HCT116 (cell line): Measurements from ENCODE around the gene EML1. TPM values are rescaled to one million over a fixed set of nuclear protein-coding genes. Genes with fewer than 3 reads are reported as not detected.

ENCODE experiments used
- ATAC-seq: fragments of 200-7000 bp; cut with Tn5 transposase; 2 replicates; pipeline ENCODE4 v1.9.1; 2020; ENCODE audit warnings: mild to moderate bottlenecking, moderate library complexity
- BruUV-seq: library from RNA; stranded (reverse); fragments of 400-500 nt; replicated peaks from 2 replicates; lab custom pipeline; 2021; lab: Mats Ljungman, UMichigan
- CTCF ChIA-PET: fragments of 300-600 bp; sonication (Branson Sonifier 250); formaldehyde crosslinking; loops from one replicate; lab custom pipeline; 2021; ENCODE audit warnings: antibody characterized with exemption; lab: Charles Lee
- POLR2A ChIA-PET: fragments of 300-600, 350-600 bp; sonication (Branson Sonifier 250); formaldehyde crosslinking; loops from one replicate; lab custom pipeline; 2021; ENCODE audit warnings: antibody characterized with exemption; lab: Charles Lee
- RAD21 ChIA-PET, 2 experiments: fragments of 300-600 bp; sonication (Branson Sonifier 250); formaldehyde crosslinking; loops; one replicate each; lab custom pipeline; 2023; ENCODE audit warnings: low total read pairs in 2 of 2; ENCODE audit not compliant: uncharacterized antibody in 2 of 2, unreplicated experiment in 2 of 2, low non-redundant PET in 1 of 2; lab: Charles Lee
- DNase-seq: peaks from one replicate; pipeline ENCODE4 v3.0.0-alpha.2; 2010; ENCODE audit warnings: low read depth, low spot score
- H2AFZ ChIP-seq: fragments of 200-600 bp; shearing (Covaris generic), sonication (generic); 2 replicates; pipeline ENCODE4 v1.6.1; 2017; ENCODE audit warnings: low read depth, mixed run types, mixed read lengths, antibody characterized with exemption, low read length; ENCODE audit not compliant: poor library complexity, severe bottlenecking
- H3K27ac ChIP-seq: 2 replicates; pipeline ENCODE4 v1.5.1; 2012; ENCODE audit warnings: low read depth, low read length
- H3K27me3 ChIP-seq: fragments of 200-600 bp; sonication (generic); 2 replicates; pipeline ENCODE4 v1.6.1; 2016; ENCODE audit warnings: mixed run types, low read length, mixed read lengths; ENCODE audit not compliant: insufficient read depth
- H3K36me3 ChIP-seq, 2 experiments: fragments of 200-500 bp in 1 of 2; fragments of 200-600 bp in 1 of 2; sonication (Bioruptor generic) in 1 of 2; sonication (generic) in 1 of 2; 2 replicates each; pipeline versions ENCODE4 v1.5.1 to v1.6.1; 2014 to 2016; ENCODE audit warnings: low read length in 2 of 2, inconsistent platforms in 1 of 2, mixed read lengths in 1 of 2, mixed run types in 1 of 2; ENCODE audit not compliant: insufficient read depth in 2 of 2, control insufficient read depth in 1 of 2
- H3K4me1 ChIP-seq, 2 experiments: fragments of 200-600 bp in 1 of 2; sonication (generic) in 1 of 2; 2 replicates each; pipeline versions ENCODE4 v1.5.1 to v1.6.1; 2012 to 2017; ENCODE audit warnings: low read length in 2 of 2, inconsistent platforms in 1 of 2, mild to moderate bottlenecking in 1 of 2, mixed read lengths in 1 of 2, mixed run types in 1 of 2, moderate library complexity in 1 of 2; ENCODE audit not compliant: insufficient read depth in 2 of 2, control insufficient read depth in 1 of 2
- H3K4me2 ChIP-seq: fragments of 200-600 bp; sonication (generic); 2 replicates; pipeline ENCODE4 v1.6.1; 2017; ENCODE audit warnings: mixed run types, low read length, mixed read lengths
- H3K4me3 ChIP-seq, 2 experiments: fragments of 200-600 bp in 1 of 2; sonication (generic) in 1 of 2; replicated peaks in 1 of 2; 2 replicates each; pipeline ENCODE4 v1.5.1; 2011 to 2016; ENCODE audit warnings: low read length in 2 of 2, control low read depth in 1 of 2, low read depth in 1 of 2, mild to moderate bottlenecking in 1 of 2, mixed read lengths in 1 of 2, mixed run types in 1 of 2
- H3K79me2 ChIP-seq: fragments of 200-600 bp; sonication (generic); 2 replicates; pipeline ENCODE4 v1.6.1; 2017; ENCODE audit warnings: mild to moderate bottlenecking, mixed run types, low read length, moderate library complexity, mixed read lengths; ENCODE audit not compliant: insufficient read depth
- H3K9ac ChIP-seq: fragments of 200-600 bp; sonication (generic); 2 replicates; pipeline ENCODE4 v1.6.1; 2016; ENCODE audit warnings: low read length, mixed read lengths
- H3K9me2 ChIP-seq: fragments of 200-600 bp; sonication (generic), shearing (Covaris generic); 2 replicates; pipeline ENCODE4 v1.6.1; 2017; ENCODE audit warnings: mixed run types, mild to moderate bottlenecking, moderate library complexity; ENCODE audit not compliant: insufficient read depth
- H3K9me3 ChIP-seq, 2 experiments: fragments of 200-500 bp in 1 of 2; fragments of 200-600 bp in 1 of 2; sonication (Bioruptor generic) in 1 of 2; sonication (generic) in 1 of 2; 2 replicates each; pipeline ENCODE4 v1.6.1; 2014 to 2017; ENCODE audit warnings: low read length in 2 of 2, mixed read lengths in 2 of 2, inconsistent platforms in 1 of 2, low read depth in 1 of 2, mild to moderate bottlenecking in 1 of 2, mixed run types in 1 of 2, moderate library complexity in 1 of 2; ENCODE audit not compliant: control insufficient read depth in 1 of 2, insufficient read depth in 1 of 2
- H4K20me1 ChIP-seq: fragments of 200-600 bp; sonication (generic), shearing (Covaris generic); 2 replicates; pipeline ENCODE4 v1.6.1; 2017; ENCODE audit warnings: mixed run types, mild to moderate bottlenecking, moderate library complexity; ENCODE audit not compliant: insufficient read depth
- CBX3 ChIP-seq: IDR thresholded peaks from 2 replicates; pipeline ENCODE4 v1.6.1; 2012; ENCODE audit warnings: low read depth
- CEBPB ChIP-seq: IDR thresholded peaks from 2 replicates; pipeline ENCODE4 v1.6.1; 2012; ENCODE audit warnings: low read depth
- EZH2 ChIP-seq: fragments of 200-600 bp; sonication (generic); IDR thresholded peaks from 2 replicates; pipeline ENCODE4 v1.6.1; 2017; ENCODE audit warnings: antibody characterized with exemption, mixed run types
- EZH2phosphoT487 ChIP-seq: fragments of 200-600 bp; IDR thresholded peaks from 2 replicates; pipeline ENCODE4 v1.6.1; 2018; ENCODE audit warnings: antibody characterized with exemption, borderline replicate concordance
- FOSL1 ChIP-seq: IDR thresholded peaks from 2 replicates; pipeline ENCODE4 v1.6.1; 2012; ENCODE audit warnings: low read depth
- POLR2A ChIP-seq: IDR thresholded peaks from 2 replicates; pipeline ENCODE4 v1.7.0; 2011; ENCODE audit warnings: borderline replicate concordance; ENCODE audit not compliant: insufficient read depth, insufficient read length; ENCODE audit errors: extremely low read depth
- POLR2AphosphoS5 ChIP-seq: IDR thresholded peaks from 2 replicates; pipeline ENCODE4 v1.6.1; 2011; ENCODE audit warnings: mild to moderate bottlenecking, low read depth, low read length, moderate library complexity
- RAD21 ChIP-seq: IDR thresholded peaks from 2 replicates; pipeline ENCODE4 v1.6.1; 2012; ENCODE audit warnings: low read depth, mild to moderate bottlenecking
- SIN3A ChIP-seq: IDR thresholded peaks from 2 replicates; pipeline ENCODE4 v1.6.1; 2012; ENCODE audit warnings: low read depth
- SP1 ChIP-seq: IDR thresholded peaks from 2 replicates; pipeline ENCODE4 v1.6.1; 2012; ENCODE audit warnings: low read depth
- SRF ChIP-seq: IDR thresholded peaks from 2 replicates; pipeline ENCODE4 v1.6.1; 2012; ENCODE audit warnings: low read depth
- TCF7L2 ChIP-seq: IDR thresholded peaks from 2 replicates; pipeline ENCODE4 v1.7.0; 2011; ENCODE audit warnings: borderline replicate concordance, inconsistent platforms; ENCODE audit not compliant: insufficient read depth, insufficient read length; ENCODE audit errors: extremely low read depth
- YY1 ChIP-seq: IDR thresholded peaks from 2 replicates; pipeline ENCODE4 v1.6.1; 2011; ENCODE audit warnings: low read length, low read depth, moderate library complexity, mild to moderate bottlenecking; ENCODE audit not compliant: insufficient replicate concordance; ENCODE audit errors: extremely low read depth
- ZFX ChIP-seq: fragments of 450-650 bp; IDR thresholded peaks from 2 replicates; pipeline ENCODE4 v1.6.1; 2017
- ZNF274 ChIP-seq: fragments of 200-500 bp; sonication (Bioruptor generic); IDR thresholded peaks from 2 replicates; pipeline ENCODE4 v1.6.1; 2014; ENCODE audit warnings: mild to moderate bottlenecking, low read depth, low read length, inconsistent platforms
- intact Hi-C: fragments of 100-400 bp; cut with micrococcal nuclease; formaldehyde crosslinking; loops from 2 replicates; pipeline ENCODE4 v1.10.0; 2022
- total RNA-seq: library from RNA; stranded (reverse); gene quantifications from one replicate; pipeline ENCODE4 v1.2.1, GENCODE V29; 2021; ENCODE audit not compliant: unreplicated experiment
- TF ChIP-seq, protein P1 (sequence below), 3 experiments: fragments of 200-600 bp in 1 of 3; sonication (generic) in 1 of 3; IDR thresholded peaks in 2 of 3; conservative IDR thresholded peaks in 1 of 3; 2 replicates each; pipeline ENCODE4 v1.5.1; 2012 to 2017; ENCODE audit warnings: low read depth in 2 of 3, low read length in 2 of 3, antibody characterized with exemption in 1 of 3, borderline replicate concordance in 1 of 3, control low read depth in 1 of 3, mild to moderate bottlenecking in 1 of 3, mixed read lengths in 1 of 3, mixed run types in 1 of 3, moderate library complexity in 1 of 3; ENCODE audit not compliant: insufficient read depth in 1 of 3
- TF ChIP-seq, protein P2 (sequence below): IDR thresholded peaks from 2 replicates; pipeline ENCODE4 v1.6.1; 2012; ENCODE audit warnings: low read depth
- TF ChIP-seq, protein P3 (sequence below): IDR thresholded peaks from 2 replicates; pipeline ENCODE4 v1.6.1; 2011; ENCODE audit warnings: mild to moderate bottlenecking, low read length, moderate library complexity; ENCODE audit not compliant: insufficient replicate concordance; ENCODE audit errors: extremely low read depth
- TF ChIP-seq, protein P4 (sequence below): IDR thresholded peaks from 2 replicates; pipeline ENCODE4 v1.6.1; 2012
- TF ChIP-seq, protein P5 (sequence below): IDR thresholded peaks from 2 replicates; pipeline ENCODE4 v1.6.1; 2012

EML1 gene
- total RNA-seq, 1 experiment from 2014 or later, result 7.4 TPM

DNA sequence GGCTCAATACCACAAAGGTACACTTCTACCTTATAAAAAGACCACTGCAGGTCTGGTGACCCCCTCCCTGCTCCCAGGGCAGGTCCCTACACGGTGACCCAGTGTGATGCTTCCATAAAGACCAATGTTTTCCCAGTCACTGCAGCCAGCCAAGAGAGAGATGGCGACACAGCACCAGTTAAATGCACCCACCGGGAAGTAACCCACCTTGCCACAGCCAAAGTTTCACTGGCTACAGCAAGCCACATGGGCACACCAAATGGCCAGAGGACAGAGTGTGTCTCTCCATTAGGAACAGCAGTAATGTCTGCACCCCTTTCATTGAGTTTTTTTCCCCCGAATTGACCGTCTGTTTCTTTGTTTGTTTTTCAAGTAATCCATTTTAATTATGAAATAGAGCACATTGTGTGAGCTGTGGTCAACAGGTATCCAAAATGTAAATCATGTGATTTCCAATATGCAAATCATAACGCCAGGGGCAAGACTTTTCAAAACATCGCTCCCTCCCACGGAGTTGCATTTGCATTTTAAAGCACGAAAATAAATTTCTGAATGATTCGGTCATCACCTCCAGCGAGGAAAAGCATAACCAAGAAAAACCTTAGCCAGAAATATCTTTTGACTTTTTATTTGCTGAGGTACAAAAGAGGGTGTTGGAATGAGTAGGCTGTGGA is 48.9 kb upstream of the EML1 start:
- Histone ChIP-seq H3K4me3 (no peak overlapping the region), H4K20me1 (no peaks in the 10 kb centered on the region), H3K27me3 (no peaks in the 10 kb centered on the region), H3K9ac (no peak overlapping the region), H3K36me3 (no peaks in the 10 kb centered on the region), H3K4me2 (no peak overlapping the region), H3K27ac (no peak overlapping the region), H2AFZ (no peak overlapping the region), H3K4me1 (peaks cover 0 to 3% of the 10 kb centered on the region in 2 experiments; a peak in 3 of 4 replicates), H3K9me2 (no peaks in the 10 kb centered on the region), H3K9me3 (no peaks in the 10 kb centered on the region), H3K79me2 (no peaks in the 10 kb centered on the region)
- ChIA-PET POLR2A (no interaction called here), CTCF (no interaction called here), RAD21 (no interaction called here)
- DNase-seq (no peak), ATAC-seq (no peak)
- no TSS peak for BruUV-seq
- intact Hi-C loops, result no loop called here
- TF ChIP-seq POLR2A, result no peak
- no peak for TF ChIP-seq FOSL1
- no peak for TF ChIP-seq TCF7L2
- TF ChIP-seq, protein P1, sequence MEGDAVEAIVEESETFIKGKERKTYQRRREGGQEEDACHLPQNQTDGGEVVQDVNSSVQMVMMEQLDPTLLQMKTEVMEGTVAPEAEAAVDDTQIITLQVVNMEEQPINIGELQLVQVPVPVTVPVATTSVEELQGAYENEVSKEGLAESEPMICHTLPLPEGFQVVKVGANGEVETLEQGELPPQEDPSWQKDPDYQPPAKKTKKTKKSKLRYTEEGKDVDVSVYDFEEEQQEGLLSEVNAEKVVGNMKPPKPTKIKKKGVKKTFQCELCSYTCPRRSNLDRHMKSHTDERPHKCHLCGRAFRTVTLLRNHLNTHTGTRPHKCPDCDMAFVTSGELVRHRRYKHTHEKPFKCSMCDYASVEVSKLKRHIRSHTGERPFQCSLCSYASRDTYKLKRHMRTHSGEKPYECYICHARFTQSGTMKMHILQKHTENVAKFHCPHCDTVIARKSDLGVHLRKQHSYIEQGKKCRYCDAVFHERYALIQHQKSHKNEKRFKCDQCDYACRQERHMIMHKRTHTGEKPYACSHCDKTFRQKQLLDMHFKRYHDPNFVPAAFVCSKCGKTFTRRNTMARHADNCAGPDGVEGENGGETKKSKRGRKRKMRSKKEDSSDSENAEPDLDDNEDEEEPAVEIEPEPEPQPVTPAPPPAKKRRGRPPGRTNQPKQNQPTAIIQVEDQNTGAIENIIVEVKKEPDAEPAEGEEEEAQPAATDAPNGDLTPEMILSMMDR (IDR thresholded peaks at IDR 0.05 in 2 of 3, conservative IDR thresholded peaks at IDR 0.05 in 1 of 3; ENCODE audit: borderline replicate concordance in 1 of 3, insufficient read depth in 1 of 3, low read depth in 2 of 3, low read length in 2 of 3), result no peak
- no peak for TF ChIP-seq EZH2
- no peak for TF ChIP-seq SRF
- TF ChIP-seq, protein P2, sequence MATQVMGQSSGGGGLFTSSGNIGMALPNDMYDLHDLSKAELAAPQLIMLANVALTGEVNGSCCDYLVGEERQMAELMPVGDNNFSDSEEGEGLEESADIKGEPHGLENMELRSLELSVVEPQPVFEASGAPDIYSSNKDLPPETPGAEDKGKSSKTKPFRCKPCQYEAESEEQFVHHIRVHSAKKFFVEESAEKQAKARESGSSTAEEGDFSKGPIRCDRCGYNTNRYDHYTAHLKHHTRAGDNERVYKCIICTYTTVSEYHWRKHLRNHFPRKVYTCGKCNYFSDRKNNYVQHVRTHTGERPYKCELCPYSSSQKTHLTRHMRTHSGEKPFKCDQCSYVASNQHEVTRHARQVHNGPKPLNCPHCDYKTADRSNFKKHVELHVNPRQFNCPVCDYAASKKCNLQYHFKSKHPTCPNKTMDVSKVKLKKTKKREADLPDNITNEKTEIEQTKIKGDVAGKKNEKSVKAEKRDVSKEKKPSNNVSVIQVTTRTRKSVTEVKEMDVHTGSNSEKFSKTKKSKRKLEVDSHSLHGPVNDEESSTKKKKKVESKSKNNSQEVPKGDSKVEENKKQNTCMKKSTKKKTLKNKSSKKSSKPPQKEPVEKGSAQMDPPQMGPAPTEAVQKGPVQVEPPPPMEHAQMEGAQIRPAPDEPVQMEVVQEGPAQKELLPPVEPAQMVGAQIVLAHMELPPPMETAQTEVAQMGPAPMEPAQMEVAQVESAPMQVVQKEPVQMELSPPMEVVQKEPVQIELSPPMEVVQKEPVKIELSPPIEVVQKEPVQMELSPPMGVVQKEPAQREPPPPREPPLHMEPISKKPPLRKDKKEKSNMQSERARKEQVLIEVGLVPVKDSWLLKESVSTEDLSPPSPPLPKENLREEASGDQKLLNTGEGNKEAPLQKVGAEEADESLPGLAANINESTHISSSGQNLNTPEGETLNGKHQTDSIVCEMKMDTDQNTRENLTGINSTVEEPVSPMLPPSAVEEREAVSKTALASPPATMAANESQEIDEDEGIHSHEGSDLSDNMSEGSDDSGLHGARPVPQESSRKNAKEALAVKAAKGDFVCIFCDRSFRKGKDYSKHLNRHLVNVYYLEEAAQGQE, result no peak
- TF ChIP-seq SP1, result no peak
- no peak for TF ChIP-seq CEBPB
- TF ChIP-seq ZNF274, result no peak
- TF ChIP-seq SIN3A, result no peak
- TF ChIP-seq ZFX, result no peak
- TF ChIP-seq, protein P3, sequence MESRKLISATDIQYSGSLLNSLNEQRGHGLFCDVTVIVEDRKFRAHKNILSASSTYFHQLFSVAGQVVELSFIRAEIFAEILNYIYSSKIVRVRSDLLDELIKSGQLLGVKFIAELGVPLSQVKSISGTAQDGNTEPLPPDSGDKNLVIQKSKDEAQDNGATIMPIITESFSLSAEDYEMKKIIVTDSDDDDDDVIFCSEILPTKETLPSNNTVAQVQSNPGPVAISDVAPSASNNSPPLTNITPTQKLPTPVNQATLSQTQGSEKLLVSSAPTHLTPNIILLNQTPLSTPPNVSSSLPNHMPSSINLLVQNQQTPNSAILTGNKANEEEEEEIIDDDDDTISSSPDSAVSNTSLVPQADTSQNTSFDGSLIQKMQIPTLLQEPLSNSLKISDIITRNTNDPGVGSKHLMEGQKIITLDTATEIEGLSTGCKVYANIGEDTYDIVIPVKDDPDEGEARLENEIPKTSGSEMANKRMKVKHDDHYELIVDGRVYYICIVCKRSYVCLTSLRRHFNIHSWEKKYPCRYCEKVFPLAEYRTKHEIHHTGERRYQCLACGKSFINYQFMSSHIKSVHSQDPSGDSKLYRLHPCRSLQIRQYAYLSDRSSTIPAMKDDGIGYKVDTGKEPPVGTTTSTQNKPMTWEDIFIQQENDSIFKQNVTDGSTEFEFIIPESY, result no peak
- TF ChIP-seq CBX3, result no peak
- TF ChIP-seq EZH2phosphoT487, result no peak
- TF ChIP-seq, protein P4, sequence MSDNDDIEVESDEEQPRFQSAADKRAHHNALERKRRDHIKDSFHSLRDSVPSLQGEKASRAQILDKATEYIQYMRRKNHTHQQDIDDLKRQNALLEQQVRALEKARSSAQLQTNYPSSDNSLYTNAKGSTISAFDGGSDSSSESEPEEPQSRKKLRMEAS, result no peak
- TF ChIP-seq RAD21, result no peak
- TF ChIP-seq, protein P5, sequence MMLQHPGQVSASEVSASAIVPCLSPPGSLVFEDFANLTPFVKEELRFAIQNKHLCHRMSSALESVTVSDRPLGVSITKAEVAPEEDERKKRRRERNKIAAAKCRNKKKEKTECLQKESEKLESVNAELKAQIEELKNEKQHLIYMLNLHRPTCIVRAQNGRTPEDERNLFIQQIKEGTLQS, result no peak
- no peak for TF ChIP-seq POLR2AphosphoS5
- TF ChIP-seq YY1, result no peak
